C1 segment of cervical spinal cord (tissue), 14 donors: ENCODE results near the gene CDH26.
"Not testable (repeated sequence)": the region's sequence is repeated elsewhere in the genome, so short reads cannot be mapped to it uniquely, and the experiment has no call there.

ENCODE experiments used
- DNase-seq, 14 donors: peaks; one replicate each; lab custom pipeline; 2025; lab: John Stamatoyannopoulos, UW

The CDH26 gene

GRCh38 chr20:59940956-59941294 is 17.3 kb upstream of the CDH26 start:
- DNase-seq = no peak

GRCh38 chr20:59942245-59942644 is 16.0 kb upstream of the CDH26 start:
- no peak for DNase-seq

- DNase-seq = no peak
Measured at GRCh38 chr20:59944726-59945125, 13.5 kb upstream of the CDH26 start.

- no peak for DNase-seq
Measured at GRCh38 chr20:59945175-59945574, 13.0 kb upstream of the CDH26 start.

GRCh38 chr20:59945731-59946130 is 12.5 kb upstream of the CDH26 start:
- no peak for DNase-seq

GRCh38 chr20:59947376-59947775 is 10.8 kb upstream of the CDH26 start:
- no peak for DNase-seq

- no peak for DNase-seq
Measured at GRCh38 chr20:59948212-59948611, 10.0 kb upstream of the CDH26 start.

GRCh38 chr20:59948828-59949720 is 9.1 kb upstream of the CDH26 start:
- DNase-seq = peak in 1 of 14 donors; percentile 8

GRCh38 chr20:59949911-59950310 is 8.3 kb upstream of the CDH26 start:
- DNase-seq = no peak

- no peak for DNase-seq
Measured at GRCh38 chr20:59954718-59955117, 3.5 kb upstream of the CDH26 start.

- DNase-seq = peak in 1 of 14 donors; percentile 19
Measured at GRCh38 chr20:59955131-59955796, 3.0 kb upstream of the CDH26 start.

GRCh38 chr20:59957568-59957967 is 655 bp upstream of the CDH26 start:
- not testable (repeated sequence) for DNase-seq

GRCh38 chr20:59958626-59959025 is 403 bp downstream of the CDH26 start:
- no peak for DNase-seq

GRCh38 chr20:59961423-59961822 is 3.2 kb downstream of the CDH26 start:
- DNase-seq = no peak

- DNase-seq = no peak
Measured at GRCh38 chr20:59962155-59962554, 3.9 kb downstream of the CDH26 start.

GRCh38 chr20:59966428-59966827 is 8.2 kb downstream of the CDH26 start:
- peak in 4 of 14 donors; percentile 12 to 14 (median 14) for DNase-seq

GRCh38 chr20:59971428-59971827 is 13.2 kb downstream of the CDH26 start:
- DNase-seq = no peak

GRCh38 chr20:59972037-59972801 is 14.0 kb downstream of the CDH26 start:
- no peak for DNase-seq

GRCh38 chr20:59976156-59976782 is 18.0 kb downstream of the CDH26 start:
- no peak for DNase-seq

GRCh38 chr20:59977086-59977485 is 18.9 kb downstream of the CDH26 start:
- DNase-seq = peak in 8 of 14 donors; percentile 15 to 51 (median 41)

- DNase-seq = no peak
Measured at GRCh38 chr20:59983076-59983475, 24.9 kb downstream of the CDH26 start.

- no peak for DNase-seq
Measured at GRCh38 chr20:59984541-59984940, 26.3 kb downstream of the CDH26 start.
